IMR-90 (cell line): ENCODE data around the gene RGS10. TPM values are rescaled to one million over a fixed set of nuclear protein-coding genes. Genes with fewer than 3 reads are reported as not detected.
A peak's percentile ranks its signal among the peaks of the same experiment; 100 is the strongest.

Experiments used
- ATAC-seq: fragments of 200-7000 bp; cut with Tn5 transposase; 2 replicates; pipeline ENCODE4 v1.9.1; 2020; ENCODE audit warnings: low read depth, mild to moderate bottlenecking, moderate library complexity
- BruUV-seq: library from RNA; stranded (reverse); fragments of 400-500 nt; replicated peaks from 2 replicates; lab custom pipeline; 2021; lab: Mats Ljungman, UMichigan
- CTCF ChIA-PET: fragments of 300-600 bp; formaldehyde crosslinking; extraction: SDS; loops from one replicate; lab custom pipeline; 2021; ENCODE audit warnings: antibody characterized with exemption; lab: Yijun Ruan, JAX
- POLR2A ChIA-PET: fragments of 300-600 bp; sonication (Branson Sonifier 250); formaldehyde crosslinking; loops from one replicate; lab custom pipeline; 2022; ENCODE audit warnings: antibody characterized with exemption; ENCODE audit not compliant: unreplicated experiment; lab: Charles Lee
- DNase-seq: peaks from one replicate; pipeline ENCODE4 v3.0.0; 2013
- H2AFZ ChIP-seq: replicated peaks from 2 replicates; pipeline ENCODE3; 2013; ENCODE audit warnings: low read length, mild to moderate bottlenecking; ENCODE audit not compliant: poor library complexity
- H2AK5ac ChIP-seq: 2 replicates; pipeline ENCODE4 v1.6.1; 2013; ENCODE audit warnings: low read depth, low read length, inconsistent platforms
- H2AK9ac ChIP-seq: replicated peaks from 2 replicates; pipeline ENCODE3; 2013; ENCODE audit warnings: mild to moderate bottlenecking, low read depth, low read length, moderate library complexity; ENCODE audit not compliant: poor library complexity
- H2BK120ac ChIP-seq: 2 replicates; pipeline ENCODE4 v1.6.1; 2013; ENCODE audit warnings: low read depth, low read length, inconsistent platforms
- H2BK15ac ChIP-seq: 3 replicates; pipeline ENCODE4 v1.6.1; 2013; ENCODE audit warnings: low read depth, low read length, inconsistent platforms
- H2BK20ac ChIP-seq: 2 replicates; pipeline ENCODE4 v1.6.1; 2013; ENCODE audit warnings: low read depth, mild to moderate bottlenecking, inconsistent platforms, low read length, moderate library complexity
- H2BK5ac ChIP-seq: 2 replicates; pipeline ENCODE4 v1.6.1; 2013; ENCODE audit warnings: mild to moderate bottlenecking, low read depth, low read length, inconsistent platforms; ENCODE audit not compliant: poor library complexity, severe bottlenecking
- H3K14ac ChIP-seq: replicated peaks from 2 replicates; pipeline ENCODE4 v1.6.1; 2013; ENCODE audit warnings: low read depth, low read length, inconsistent platforms
- H3K18ac ChIP-seq: 2 replicates; pipeline ENCODE4 v1.6.1; 2013; ENCODE audit warnings: low read depth, low read length, control low read depth
- H3K23ac ChIP-seq: 2 replicates; pipeline ENCODE4 v1.6.1; 2013; ENCODE audit warnings: low read depth, low read length, inconsistent platforms
- H3K27ac ChIP-seq: 2 replicates; pipeline ENCODE4 v1.5.1; 2013; ENCODE audit warnings: mild to moderate bottlenecking, control low read depth, low read length; ENCODE audit not compliant: insufficient read depth
- H3K27me3 ChIP-seq: 2 replicates; pipeline ENCODE4 v1.6.1; 2013; ENCODE audit warnings: low read length; ENCODE audit not compliant: control insufficient read depth, insufficient read depth
- H3K36me3 ChIP-seq: 2 replicates; pipeline ENCODE4 v1.6.1; 2013; ENCODE audit warnings: low read length, mixed read lengths; ENCODE audit not compliant: control insufficient read depth, insufficient read depth
- H3K4ac ChIP-seq: 2 replicates; pipeline ENCODE4 v1.6.1; 2013; ENCODE audit warnings: low read depth, low read length, inconsistent platforms
- H3K4me1 ChIP-seq: 2 replicates; pipeline ENCODE4 v1.6.1; 2013; ENCODE audit warnings: low read length, mixed read lengths; ENCODE audit not compliant: control insufficient read depth, insufficient read depth
- H3K4me2 ChIP-seq: 2 replicates; pipeline ENCODE4 v1.6.1; 2013; ENCODE audit warnings: low read depth, mild to moderate bottlenecking, control low read depth, low read length, moderate library complexity
- H3K4me3 ChIP-seq: 2 replicates; pipeline ENCODE4 v1.5.1; 2013; ENCODE audit warnings: low read depth, mild to moderate bottlenecking, control low read depth, low read length, moderate library complexity; ENCODE audit not compliant: insufficient read depth
- H3K56ac ChIP-seq: 2 replicates; pipeline ENCODE4 v1.6.1; 2013; ENCODE audit warnings: low read length, inconsistent platforms; ENCODE audit not compliant: insufficient read depth; ENCODE audit errors: extremely low read depth
- H3K79me1 ChIP-seq, 2 experiments: 2 replicates each; pipeline ENCODE4 v1.6.1; 2013; ENCODE audit warnings: low read length in 2 of 2, inconsistent platforms in 1 of 2, low read depth in 1 of 2
- H3K9ac ChIP-seq: 2 replicates; pipeline ENCODE4 v1.6.1; 2013; ENCODE audit warnings: low read depth, low read length, control low read depth
- H3K9me1 ChIP-seq: 2 replicates; pipeline ENCODE4 v1.6.1; 2013; ENCODE audit warnings: low read length, inconsistent platforms; ENCODE audit not compliant: insufficient read depth
- H3K9me3 ChIP-seq: 2 replicates; pipeline ENCODE4 v1.6.1; 2013; ENCODE audit warnings: low read length; ENCODE audit not compliant: control insufficient read depth, insufficient read depth
- H4K20me1 ChIP-seq: 2 replicates; pipeline ENCODE4 v1.6.1; 2013; ENCODE audit warnings: low read length, inconsistent platforms; ENCODE audit not compliant: insufficient read depth
- H4K5ac ChIP-seq: 2 replicates; pipeline ENCODE4 v1.6.1; 2013; ENCODE audit warnings: mild to moderate bottlenecking, low read depth, low read length, control low read depth
- H4K8ac ChIP-seq, 2 experiments: 2 replicates each; pipeline ENCODE4 v1.6.1; 2013; ENCODE audit warnings: low read depth in 2 of 2, low read length in 2 of 2, control low read depth in 1 of 2, inconsistent platforms in 1 of 2
- H4K91ac ChIP-seq: 2 replicates; pipeline ENCODE4 v1.6.1; 2013; ENCODE audit warnings: low read depth, low read length, inconsistent platforms; ENCODE audit not compliant: insufficient read depth
- BHLHE40 ChIP-seq: fragments of 150-350 bp; IDR thresholded peaks from 2 replicates; pipeline ENCODE4 v1.6.1; 2016; ENCODE audit warnings: mild to moderate bottlenecking, low read depth, low read length
- CEBPB ChIP-seq: IDR thresholded peaks from 2 replicates; pipeline ENCODE4 v1.6.1; 2012; ENCODE audit warnings: low read depth, low read length, improper control_type of control experiment
- CHD1 ChIP-seq: IDR thresholded peaks from 2 replicates; pipeline ENCODE4 v1.6.1; 2012; ENCODE audit warnings: low read depth, low read length, improper control_type of control experiment
- CTCF ChIP-seq: conservative IDR thresholded peaks from 2 replicates; pipeline ENCODE4 v1.5.1; 2012; ENCODE audit warnings: mild to moderate bottlenecking, low read depth, low read length, improper control_type of control experiment
- ELK1 ChIP-seq: fragments of 150-350 bp; IDR thresholded peaks from 2 replicates; pipeline ENCODE4 v1.6.1; 2016; ENCODE audit warnings: low read depth, mild to moderate bottlenecking, low read length, moderate library complexity, borderline replicate concordance
- FOS ChIP-seq: fragments of 150-350 bp; IDR thresholded peaks from 2 replicates; pipeline ENCODE4 v1.6.1; 2016; ENCODE audit warnings: low read depth, low read length
- MAFK ChIP-seq: IDR thresholded peaks from 2 replicates; pipeline ENCODE4 v1.6.1; 2012; ENCODE audit warnings: low read depth, low read length, improper control_type of control experiment
- MXI1 ChIP-seq: IDR thresholded peaks from 2 replicates; pipeline ENCODE4 v1.6.1; 2012; ENCODE audit warnings: low read depth, mild to moderate bottlenecking, low read length, moderate library complexity, borderline replicate concordance
- NFE2L2 ChIP-seq: fragments of 150-350 bp; IDR thresholded peaks from 2 replicates; pipeline ENCODE4 v1.6.1; 2016; ENCODE audit warnings: low read depth, mild to moderate bottlenecking, low read length
- POLR2A ChIP-seq: IDR thresholded peaks from 2 replicates; pipeline ENCODE4 v1.6.1; 2012; ENCODE audit warnings: mild to moderate bottlenecking, low read depth, low read length
- RAD21 ChIP-seq: IDR thresholded peaks from 2 replicates; pipeline ENCODE4 v1.6.1; 2012; ENCODE audit warnings: low read length, improper control_type of control experiment
- RCOR1 ChIP-seq: IDR thresholded peaks from 2 replicates; pipeline ENCODE4 v1.6.1; 2012; ENCODE audit warnings: mild to moderate bottlenecking, low read length, improper control_type of control experiment; ENCODE audit not compliant: insufficient replicate concordance
- RFX5 ChIP-seq: IDR thresholded peaks from 2 replicates; pipeline ENCODE4 v1.8.0; 2012; ENCODE audit warnings: low read depth, mild to moderate bottlenecking, low read length, moderate library complexity
- USF2 ChIP-seq: fragments of 150-350 bp; IDR thresholded peaks from 2 replicates; pipeline ENCODE4 v1.6.1; 2017; ENCODE audit warnings: mild to moderate bottlenecking, antibody characterized with exemption, low read length, low read depth
- WGBS, 2 experiments: methylation state at CpG; one replicate each; pipeline versions ENCODE4 v1.1.5 to v1.1.7; 2013; ENCODE audit warnings: missing lambda C conversion rate in 2 of 2; ENCODE audit not compliant: insufficient read length in 1 of 2; ENCODE audit errors: extremely low coverage in 2 of 2; 5-methylcytosine and 5-hydroxymethylcytosine counted together
- dilution Hi-C: fragments of 300-500 bp; cut with HindIII; formaldehyde crosslinking; loops from one replicate; pipeline ENCODE4 v1.14.3; 2018; ENCODE audit warnings: low sequenced_read_pairs; ENCODE audit not compliant: unreplicated experiment
- in situ Hi-C: fragments of 300-500 bp; cut with MboI; formaldehyde crosslinking; loops from 3 replicates; pipeline ENCODE4 v1.14.3; 2019; ENCODE audit warnings: low sequenced_read_pairs, inconsistent platforms, mixed read lengths
- intact Hi-C: fragments of 100-400 bp; cut with micrococcal nuclease; formaldehyde crosslinking; loops from 2 replicates; pipeline ENCODE4 v1.10.0; 2022
- polyA plus RNA-seq, 3 experiments: library from polyadenylated mRNA; depleted of rRNA; stranded (reverse); fragments of >200 nt; gene quantifications; 2 replicates each; pipeline ENCODE4 v1.2.3, GENCODE V29; 2012; ENCODE audit warnings: low replicate concordance in 1 of 3
- total RNA-seq: library from RNA; depleted of rRNA; stranded (reverse); fragments of >200 nt; gene quantifications from 2 replicates; pipeline ENCODE4 v1.2.3, GENCODE V29; 2012

The RGS10 gene
- total and polyA plus RNA-seq, 2 of the 4 experiments (the other 2 are of a cell fraction), result 35.3 to 89.7 TPM

- intact Hi-C loops, result no loop called here
- peak overlapping the region; percentile 82 for H4K5ac ChIP-seq
- peak overlapping the region; percentile 57 for H3K4me2 ChIP-seq
- BruUV-seq, result no TSS peak
- dilution Hi-C loops, result no loop called here
- ChIA-PET POLR2A (no interaction called here), CTCF (interaction anchor here (0.5 to 1.1 kb wide), 2 partner anchors 26 to 97 kb away, joined by 3 to 4 read pairs; no protein-coding TSS in a partner anchor)
- peak overlapping the region; percentile 69 for H2AFZ ChIP-seq
- peak overlapping the region; percentile 95 for H3K14ac ChIP-seq
- H2AK9ac ChIP-seq, result peak overlapping the region; percentile 96
- peak overlapping the region; percentile 34 for H3K27ac ChIP-seq
- peak overlapping the region; percentile 95 for H2BK120ac ChIP-seq
- peak overlapping the region; percentile 96; the same call in 1 of the 2 replicates for H3K18ac ChIP-seq
- H3K4ac ChIP-seq, result peak overlapping the region; percentile 97
- H2BK15ac ChIP-seq, result peak overlapping the region; percentile 91; the same call in 2 of the 3 replicates
- peak overlapping the region; percentile 89 for H4K91ac ChIP-seq
- peak overlapping the region; percentile 72 to 96 for H4K8ac ChIP-seq
- peak overlapping the region; percentile 96 for H2BK20ac ChIP-seq
- ATAC-seq, result peak; percentile 62
- peak overlapping the region; percentile 28; the same call in 1 of the 2 replicates for H3K9ac ChIP-seq
- no peaks in the 10 kb centered on the region for H4K20me1 ChIP-seq
- H2AK5ac ChIP-seq, result peak overlapping the region; percentile 99
- H3K4me3 ChIP-seq, result no peak overlapping the region
- H3K36me3 ChIP-seq, result peaks cover 54% of the 10 kb centered on the region
- no peaks in the 10 kb centered on the region for H3K9me3 ChIP-seq
- H3K56ac ChIP-seq, result no peak overlapping the region; the same call in 1 of the 2 replicates
- in situ Hi-C loops, result no loop called here
- peaks cover 17 to 58% of the 10 kb centered on the region in 2 experiments for H3K79me1 ChIP-seq
- no peaks in the 10 kb centered on the region for H3K27me3 ChIP-seq
- peak overlapping the region; percentile 96 for H3K23ac ChIP-seq
- peaks cover 27% of the 10 kb centered on the region for H3K9me1 ChIP-seq
- peaks cover 19% of the 10 kb centered on the region for H3K4me1 ChIP-seq
- H2BK5ac ChIP-seq, result peak overlapping the region; percentile 92
- DNase-seq, result peak; percentile 63
- 90% methylated on average over 10 of the region's 21 CpGs; no CpG with 5 or more reads in 1 of the 2 experiments for WGBS, 2 experiments
- TF ChIP-seq CEBPB (no peak), ELK1 (no peak), BHLHE40 (no peak), NFE2L2 (no peak), USF2 (no peak), CTCF (no peak), CHD1 (no peak), POLR2A (no peak), FOS (no peak), RAD21 (no peak), RCOR1 (no peak), RFX5 (no peak), MXI1 (no peak), MAFK (no peak)
These were observed 25.0 kb downstream of the RGS10 start for GRCh38 chr10:119517235-119518141.
